ENCODE data around the gene TP73.
"Not testable (repeated sequence)": the region's sequence is repeated elsewhere in the genome, so short reads cannot be mapped to it uniquely, and the experiment has no call there.

Gene TP73

DNA sequence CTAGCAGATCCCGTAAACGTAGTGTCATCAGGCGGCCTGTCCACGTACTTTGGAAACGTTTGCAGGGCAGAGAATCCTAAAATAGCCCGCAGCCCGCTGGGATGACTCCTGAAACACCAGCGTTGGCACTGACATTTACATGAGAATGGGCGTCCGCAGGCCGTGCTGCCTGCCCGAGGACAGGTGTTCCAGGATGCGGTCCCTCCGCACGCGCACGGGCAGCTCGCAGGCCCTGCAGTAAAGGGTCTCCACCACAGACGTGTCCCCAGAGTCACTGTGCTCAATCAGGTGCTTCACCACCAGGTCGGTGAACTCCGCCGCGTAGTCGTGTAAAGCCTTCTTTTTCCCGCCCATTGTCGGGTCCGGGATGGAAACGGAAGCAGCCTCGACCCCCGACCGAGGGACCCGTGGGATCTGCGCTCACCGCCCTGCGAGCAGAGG lies 94.1 kb downstream of the TP73 start:
- no peak for FAIRE-seq

DNA sequence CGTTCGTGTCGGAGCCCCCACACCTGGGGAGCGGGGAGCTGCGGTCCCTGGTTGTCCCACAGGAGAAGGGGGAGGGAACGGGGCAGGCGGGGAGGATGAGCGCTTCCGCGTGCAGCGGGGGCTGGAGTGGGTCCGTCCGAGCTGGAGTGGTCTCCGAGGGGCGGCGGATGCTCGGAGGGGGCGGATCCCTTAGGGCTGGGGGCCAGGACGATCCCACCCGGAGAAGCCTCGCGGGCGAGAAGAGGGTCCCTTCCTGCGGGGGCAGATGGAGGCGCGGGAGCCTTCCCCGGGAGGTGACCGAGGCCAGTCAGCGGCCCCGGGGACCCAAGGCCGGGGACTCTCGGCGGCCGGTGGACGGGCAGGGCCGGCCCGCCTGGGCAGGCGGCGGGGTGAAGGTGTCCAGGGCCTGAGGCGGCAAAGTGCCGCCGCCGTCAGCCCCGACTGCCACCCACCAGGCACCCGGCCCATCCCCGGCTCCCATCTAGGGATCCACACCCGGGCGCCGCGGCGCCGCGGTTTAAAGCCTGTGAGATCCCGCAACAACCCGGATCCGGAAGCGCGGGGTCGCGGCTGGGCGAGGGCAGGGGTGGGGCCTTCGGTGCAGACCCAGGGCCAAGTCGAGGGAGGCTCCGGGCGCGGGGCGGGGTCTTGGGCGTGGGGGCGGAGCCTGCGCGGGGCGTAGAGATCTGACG lies 94.7 kb downstream of the TP73 start:
- no peak for FAIRE-seq

DNA sequence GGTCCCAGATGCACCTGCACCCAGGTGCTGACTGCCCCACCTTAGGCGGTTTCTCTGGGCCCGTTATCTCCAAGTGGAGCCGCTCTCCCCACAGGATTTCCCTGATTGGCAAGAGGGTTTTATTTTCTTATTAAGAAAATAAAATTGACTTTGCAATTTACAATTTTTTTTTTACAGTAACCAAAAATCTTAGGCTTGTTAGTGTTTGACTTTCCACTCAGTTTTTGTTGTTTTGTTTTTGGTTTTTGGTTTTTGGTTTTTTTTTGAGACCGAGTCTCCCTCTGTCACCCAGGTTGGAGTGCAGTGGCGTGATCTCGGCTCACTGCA lies 95.2 kb downstream of the TP73 start:
- no peak for FAIRE-seq

DNA sequence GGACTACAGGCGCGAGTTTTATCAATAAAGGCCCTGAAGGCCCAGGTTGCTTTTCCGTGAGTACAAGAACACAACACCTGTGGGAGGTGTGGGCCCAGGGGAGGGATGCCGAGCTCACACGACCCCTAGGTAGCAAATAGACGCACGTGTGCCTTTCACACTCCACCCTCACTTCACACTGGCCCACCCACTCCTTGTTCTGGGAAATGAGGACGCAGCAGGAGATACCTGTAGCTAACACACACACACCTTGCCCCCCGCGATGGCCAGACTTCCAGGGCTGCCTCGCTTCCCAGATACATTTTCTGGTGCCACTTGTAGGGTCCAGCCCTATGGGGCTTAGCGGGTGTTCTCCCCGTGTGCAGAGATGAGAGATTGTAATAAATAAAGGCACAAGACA lies 95.6 kb downstream of the TP73 start:
- FAIRE-seq = no peak

DNA sequence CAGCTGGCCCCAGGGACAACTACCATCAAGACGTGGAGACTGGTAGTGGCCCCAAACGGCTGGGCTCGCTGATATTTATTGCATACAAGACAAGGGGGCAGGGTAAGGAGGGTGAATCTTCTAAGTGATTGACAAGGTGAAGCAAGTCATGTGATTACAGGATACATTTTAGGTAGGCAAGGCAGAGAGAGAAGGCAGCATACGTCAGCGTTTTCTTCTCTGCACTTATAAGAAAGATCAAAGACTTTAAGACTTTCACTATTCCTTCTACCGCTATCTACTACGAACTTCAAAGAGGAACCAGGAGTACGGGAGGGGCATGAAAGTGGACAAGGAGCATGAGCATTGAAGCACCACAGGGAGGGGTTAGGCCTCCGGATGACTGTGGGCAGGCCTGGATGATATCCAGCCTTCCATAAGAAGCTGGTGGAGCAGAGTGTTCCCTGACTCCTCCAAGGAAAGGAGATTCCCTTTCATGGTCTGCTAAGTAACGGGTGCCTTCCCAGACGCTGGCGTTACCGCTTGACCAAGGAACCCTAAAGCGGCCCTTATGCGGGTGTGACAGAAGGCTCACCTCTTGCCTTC lies 96.1 kb downstream of the TP73 start:
- not testable (repeated sequence) for FAIRE-seq

DNA sequence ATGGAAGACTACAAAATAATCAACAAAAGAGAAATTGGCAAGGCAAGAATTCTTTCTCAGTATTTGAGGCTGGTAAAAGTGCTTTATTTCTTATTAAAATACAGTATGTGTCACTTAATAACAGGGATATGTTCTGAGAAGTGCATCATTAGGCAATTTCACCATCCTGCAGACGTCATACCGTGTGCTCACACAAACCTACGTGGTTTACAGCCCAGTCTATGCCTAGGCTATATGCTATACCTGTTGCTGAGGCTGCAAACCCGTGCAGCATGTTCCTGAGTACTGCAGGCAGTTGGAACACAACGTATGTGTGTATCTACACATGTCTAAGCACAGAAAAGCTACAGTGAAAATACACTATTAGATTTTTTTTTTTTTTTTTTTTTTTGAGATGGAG lies 97.2 kb downstream of the TP73 start:
- no peak for FAIRE-seq

DNA sequence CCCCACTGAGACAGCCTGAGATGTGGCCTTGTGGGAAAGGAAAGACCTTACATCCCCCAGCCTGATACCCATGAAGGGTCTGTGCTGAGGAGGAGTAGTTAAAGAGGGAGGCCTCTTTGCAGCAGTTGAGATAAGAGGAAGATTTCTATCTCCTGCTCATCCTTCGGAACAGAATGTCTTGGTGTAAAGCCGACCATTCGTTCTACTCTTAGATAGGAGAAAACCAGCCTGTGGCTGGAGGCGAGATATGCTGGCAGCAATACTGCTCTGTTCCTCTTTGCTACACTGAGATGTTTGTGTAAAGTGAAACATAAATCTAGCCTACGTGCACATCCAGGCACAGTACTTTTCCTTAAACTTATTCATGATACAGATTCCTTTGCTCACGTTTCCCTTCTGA lies 98.4 kb downstream of the TP73 start:
- FAIRE-seq = no peak

DNA sequence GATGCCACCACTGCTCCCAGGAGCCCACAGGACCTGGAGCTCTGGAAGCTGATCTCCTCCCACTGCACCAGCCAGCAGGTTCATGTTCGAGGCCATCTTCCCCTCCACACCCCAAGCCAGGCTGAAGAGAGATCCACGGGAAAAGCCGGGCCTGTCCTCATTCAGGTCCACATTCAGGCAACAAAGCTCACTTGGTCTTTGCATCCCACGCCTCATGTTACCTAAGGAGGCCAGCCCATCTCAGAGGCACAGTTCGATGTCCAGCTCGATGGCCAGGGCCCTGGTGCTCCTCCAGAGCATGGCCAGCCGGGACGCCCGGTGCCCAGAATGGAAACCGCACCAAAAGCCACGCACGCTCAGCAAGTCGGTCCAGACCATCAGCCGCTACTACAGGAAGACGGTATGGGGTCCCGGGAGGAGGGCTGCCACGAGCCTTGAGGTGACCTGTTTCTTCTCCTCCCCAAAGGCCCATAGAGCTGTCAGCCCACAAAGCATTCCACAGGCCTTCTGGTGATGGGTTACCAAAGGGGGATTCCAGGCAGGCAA lies 100.2 kb downstream of the TP73 start, which contains the start of gene CCDC27:
Gene CCDC27, plus strand, starts transcription at position 51 of the 546 bp plus-strand sequence. Its CDS starts 32 bp downstream, at position 83.
- FAIRE-seq = no peak

DNA sequence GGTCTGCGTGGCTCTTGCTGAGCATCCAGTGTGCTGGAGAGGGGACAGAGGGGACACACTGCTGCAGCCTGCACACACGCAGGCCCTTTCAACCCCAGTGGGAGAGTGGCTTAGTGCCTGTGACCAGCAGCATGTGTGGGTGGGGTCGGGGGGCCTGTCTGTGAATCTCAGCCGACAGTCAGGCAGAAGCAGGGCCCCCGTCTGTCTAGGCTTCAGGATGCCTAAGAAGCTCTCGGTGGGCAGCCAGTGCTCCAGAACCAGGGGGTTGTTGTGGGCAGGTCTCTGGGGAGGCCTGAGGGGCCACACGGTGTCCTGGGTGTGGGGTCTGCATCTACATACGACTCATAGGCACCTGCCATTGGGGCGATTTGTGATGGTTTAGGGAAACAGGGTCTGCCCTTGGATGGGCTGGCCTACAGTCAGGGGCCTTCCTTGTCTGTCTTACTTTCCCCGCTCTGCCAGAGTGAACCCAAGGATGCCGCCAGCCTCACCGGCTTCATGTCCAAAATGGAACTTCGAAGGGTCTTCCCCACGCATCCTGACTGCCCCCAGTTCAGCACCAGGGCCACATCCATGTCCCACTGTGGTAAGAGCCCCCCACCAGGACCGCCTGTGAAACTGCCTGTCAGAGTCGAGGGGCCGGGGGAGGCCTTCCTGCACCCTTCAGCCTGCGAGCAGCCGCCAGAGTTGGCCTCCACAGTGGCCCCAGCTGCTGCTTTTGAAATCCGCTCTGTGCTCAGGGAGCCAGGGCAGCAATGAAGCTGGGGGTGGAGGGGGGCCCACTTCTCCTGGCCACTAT lies 101.5 kb downstream of the TP73 start:
- no peak for FAIRE-seq

DNA sequence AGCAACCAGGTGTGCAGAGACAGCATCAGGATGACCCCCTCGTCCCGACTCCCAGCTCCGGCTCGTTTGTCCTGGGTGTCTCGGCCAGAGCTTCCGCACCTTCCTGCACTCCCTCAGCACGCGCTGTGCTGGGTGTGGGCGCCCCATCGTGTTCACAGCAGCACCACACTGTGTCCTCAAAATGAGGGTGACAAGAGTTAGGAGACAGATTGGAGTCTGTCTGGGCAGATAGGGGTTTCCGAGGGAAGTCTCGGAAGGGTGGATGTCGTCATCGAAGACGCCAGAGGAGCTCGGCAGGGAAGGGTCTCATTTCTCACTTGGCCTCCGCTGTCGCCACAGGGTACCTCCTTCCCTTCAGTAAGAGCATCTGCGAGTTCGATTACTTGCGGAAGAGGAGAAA lies 104.1 kb downstream of the TP73 start:
- no peak for FAIRE-seq

DNA sequence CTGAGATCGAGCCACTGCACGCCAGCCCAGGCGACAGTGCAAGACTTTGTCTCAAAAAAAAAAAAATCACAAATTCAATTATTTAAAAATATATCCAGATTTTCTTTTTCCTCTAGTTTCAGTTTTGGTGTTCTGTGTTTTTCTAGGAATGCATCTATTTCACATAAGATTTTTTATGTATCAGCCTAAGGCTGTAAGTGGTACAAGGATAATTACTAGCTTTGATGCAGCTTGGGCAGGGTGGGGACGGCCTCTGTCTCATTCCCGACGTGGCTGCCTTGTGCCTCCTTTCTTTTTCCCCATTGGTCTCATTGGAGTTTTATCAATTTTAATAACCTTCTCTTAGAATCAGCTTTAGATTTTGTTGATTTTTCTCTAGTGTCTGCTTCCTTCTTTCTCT lies 106.8 kb downstream of the TP73 start:
- FAIRE-seq = no peak

DNA sequence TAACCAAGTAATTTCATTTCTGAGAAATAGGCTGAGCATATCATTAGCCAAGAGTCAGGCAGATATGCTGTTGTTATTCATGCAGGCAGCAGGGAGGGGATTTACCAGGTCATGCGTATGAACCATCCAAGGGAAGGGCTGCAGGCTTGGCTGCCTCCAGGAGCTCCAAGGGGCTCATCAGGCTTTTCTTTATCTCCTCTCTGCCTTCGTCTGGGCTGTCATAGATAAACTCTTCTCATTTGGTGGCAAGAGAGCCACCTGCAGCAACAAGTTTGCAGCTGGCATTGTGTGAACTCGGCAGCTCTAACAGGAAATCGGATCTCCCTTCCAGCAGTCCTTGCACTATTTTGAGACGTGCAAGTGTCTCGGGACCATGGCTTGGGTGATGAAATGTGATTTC lies 107.5 kb downstream of the TP73 start:
- FAIRE-seq = no peak

DNA sequence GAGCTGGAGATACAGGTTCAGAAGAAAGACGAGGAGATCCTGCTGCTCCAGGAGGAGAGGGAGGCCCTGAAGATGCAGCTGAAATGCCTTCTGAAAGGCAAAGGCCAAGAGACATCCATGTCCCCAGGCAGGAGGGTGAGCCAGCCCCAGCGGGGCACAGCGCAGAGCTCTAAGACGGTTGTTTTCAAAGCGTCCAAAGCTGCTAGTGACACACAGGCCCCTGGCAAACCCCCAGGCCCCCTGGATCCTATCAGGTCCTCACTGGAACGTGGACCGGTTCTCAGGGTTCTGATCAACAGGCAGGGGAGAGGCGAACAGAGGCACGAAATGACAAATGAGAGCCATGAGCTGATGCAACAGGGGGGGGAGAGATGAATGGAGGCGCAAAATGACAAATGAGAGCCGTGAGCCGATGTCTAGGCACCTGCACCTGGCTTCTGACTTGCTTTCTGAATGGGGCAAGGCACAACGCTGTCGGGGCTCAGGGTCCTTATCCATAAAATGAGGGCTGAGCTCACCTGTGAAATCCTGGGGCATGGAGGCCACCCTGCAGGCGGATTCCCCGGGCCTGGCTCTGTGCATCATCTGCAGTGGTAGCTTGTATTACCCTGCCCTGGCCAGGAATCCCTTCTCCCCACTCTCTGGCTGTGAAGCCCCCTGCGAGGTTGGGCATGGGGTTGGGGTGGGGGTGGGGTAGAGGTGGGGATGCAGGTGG lies 109.1 kb downstream of the TP73 start:
- no peak for FAIRE-seq

DNA sequence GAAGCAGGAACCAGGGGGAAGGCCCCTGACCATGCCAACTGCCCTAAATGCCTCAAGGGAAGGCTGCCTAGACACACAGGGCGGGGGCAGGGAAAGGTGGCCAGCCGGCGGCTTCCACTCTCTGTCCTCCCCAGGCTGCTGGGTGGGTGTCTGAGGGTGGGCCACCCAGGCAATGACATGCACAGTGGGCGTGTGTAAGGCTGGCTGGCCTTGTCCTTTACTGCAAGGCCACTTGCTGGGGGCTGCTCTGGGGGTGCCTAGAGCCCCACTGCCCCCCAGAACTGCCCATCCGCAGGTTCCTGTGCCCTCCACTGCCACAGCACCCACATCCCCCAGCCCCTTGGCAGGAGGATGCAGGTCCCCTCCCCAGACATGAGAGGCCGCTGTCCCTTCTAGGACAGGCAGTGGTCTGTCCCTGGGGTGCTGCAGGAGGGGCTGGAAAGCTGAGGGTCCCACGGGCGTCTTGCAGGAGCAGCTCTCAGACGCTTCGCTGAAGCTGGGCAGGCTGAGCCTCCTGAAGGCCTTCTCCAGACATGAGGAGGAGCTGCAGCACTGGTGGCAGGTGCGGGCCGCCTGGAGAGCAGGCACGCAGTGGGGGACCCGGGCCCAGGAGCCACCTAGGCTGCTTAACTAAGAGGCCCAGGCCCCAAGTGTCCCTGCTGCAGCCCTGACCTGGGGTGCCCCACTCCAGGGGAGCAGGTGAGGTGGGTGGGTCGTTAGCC lies 110.0 kb downstream of the TP73 start:
- no peak for FAIRE-seq

DNA sequence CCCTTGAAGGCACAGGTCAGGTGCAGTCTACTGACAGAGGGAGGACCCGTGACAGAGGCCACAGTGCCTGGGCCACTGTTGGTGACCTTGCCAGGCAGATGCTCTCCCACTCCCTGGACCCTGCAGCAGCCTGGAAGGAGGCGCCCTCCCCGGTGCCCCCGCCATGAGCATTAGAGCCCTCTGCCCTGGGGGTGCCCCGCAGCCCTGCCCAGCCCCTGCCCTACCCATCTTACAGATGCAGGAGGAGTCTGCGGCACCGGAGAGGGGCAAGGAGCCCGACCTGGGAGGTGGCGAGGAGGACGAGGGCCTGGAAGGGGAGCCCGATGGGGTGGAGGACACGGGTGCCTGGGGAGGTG lies 110.5 kb downstream of the TP73 start:
- no peak for FAIRE-seq

DNA sequence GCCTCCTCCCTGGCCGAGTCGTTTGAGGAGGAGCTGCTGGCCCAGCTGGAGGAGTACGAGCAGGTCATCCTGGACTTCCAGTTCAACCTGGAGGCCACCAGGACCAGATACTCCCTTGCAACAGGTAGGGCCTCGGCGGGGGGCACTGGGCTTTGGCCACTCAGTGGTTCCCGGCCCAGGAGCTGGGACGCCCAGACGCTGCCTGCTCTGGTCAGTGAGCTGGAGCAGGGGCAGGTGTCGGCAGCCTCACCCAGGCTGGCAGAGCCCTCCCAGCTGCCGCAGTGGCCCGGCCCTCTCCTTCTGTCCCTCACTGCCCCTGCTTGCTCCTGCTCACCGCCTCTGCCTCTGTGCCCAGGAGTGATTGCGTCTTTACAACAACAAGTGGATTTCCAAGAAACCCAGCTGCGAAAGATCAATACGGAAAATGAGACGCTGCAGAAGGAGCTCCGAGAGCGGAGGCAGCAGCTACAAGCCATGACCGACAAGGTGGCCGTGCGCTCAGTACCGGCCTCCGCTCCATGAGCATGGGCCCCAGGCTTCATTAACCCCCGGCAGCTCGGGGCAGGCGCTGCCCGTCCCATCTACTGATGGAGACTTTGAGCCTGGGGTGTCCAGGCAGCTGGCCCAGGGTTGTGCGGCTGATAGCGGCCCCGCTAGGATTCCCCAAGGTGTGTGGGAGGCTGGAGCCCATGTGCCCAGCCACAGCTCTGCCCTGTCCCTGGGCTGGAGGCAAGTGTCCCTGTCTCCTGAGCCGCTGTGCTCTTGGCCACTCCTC lies 111.2 kb downstream of the TP73 start:
- no peak for FAIRE-seq

DNA sequence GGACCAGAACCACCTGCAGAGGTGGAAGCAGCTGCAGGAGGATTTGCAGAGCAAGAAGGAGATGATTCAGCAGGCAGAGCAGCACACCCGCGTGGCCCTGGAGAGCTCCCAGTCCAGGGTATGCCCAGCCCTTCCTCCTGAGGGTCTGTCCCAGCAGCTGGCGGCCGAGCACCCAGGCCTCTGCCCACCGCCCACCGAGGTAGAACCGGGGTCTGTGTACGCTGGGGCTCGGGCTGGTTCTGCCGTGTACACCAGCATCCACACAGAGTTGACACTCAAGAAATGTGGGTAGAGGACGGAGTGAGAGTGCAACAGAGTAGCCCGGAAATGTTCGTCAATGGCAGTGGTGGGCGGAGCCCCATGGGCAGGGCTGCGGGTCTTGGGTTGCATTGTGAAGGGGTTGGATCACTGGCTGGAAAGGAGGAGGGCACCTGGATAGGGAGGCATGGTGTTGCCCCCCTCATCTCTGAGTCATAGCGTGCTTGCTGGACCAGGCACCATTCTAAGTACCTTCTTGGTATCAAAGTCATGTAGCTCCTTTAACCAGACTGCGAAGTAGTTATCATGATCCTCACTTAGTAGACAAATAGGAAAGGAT lies 115.1 kb downstream of the TP73 start:
- no peak for FAIRE-seq

DNA sequence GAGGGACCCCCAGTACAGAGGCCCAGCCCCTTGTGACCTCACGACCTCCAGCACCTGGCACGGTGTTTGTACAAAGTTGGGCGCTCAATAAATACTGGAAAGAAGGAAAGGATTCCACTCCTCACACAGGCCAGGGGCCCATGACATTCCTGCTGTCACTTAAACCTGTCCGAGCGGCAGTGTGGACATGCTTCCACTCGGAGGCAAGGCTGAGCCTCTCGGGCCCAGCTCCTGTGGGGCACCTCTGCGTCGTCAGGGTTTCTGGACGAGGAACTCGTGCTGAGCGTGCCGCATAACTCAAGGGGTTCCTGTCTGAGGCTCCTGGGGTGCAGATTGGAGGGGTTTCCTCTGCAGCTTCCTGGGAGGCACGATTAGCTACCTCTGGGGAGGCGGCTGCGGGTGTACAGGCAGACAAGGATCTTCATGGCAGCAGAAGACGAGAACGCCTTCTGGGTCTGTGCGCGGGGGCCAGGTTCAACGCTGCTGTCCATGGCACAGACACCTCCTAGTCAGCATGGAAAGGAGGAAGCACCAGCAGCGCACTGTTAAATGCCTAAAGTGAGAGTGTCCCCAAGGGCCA lies 116.6 kb downstream of the TP73 start:
- FAIRE-seq = no peak

DNA sequence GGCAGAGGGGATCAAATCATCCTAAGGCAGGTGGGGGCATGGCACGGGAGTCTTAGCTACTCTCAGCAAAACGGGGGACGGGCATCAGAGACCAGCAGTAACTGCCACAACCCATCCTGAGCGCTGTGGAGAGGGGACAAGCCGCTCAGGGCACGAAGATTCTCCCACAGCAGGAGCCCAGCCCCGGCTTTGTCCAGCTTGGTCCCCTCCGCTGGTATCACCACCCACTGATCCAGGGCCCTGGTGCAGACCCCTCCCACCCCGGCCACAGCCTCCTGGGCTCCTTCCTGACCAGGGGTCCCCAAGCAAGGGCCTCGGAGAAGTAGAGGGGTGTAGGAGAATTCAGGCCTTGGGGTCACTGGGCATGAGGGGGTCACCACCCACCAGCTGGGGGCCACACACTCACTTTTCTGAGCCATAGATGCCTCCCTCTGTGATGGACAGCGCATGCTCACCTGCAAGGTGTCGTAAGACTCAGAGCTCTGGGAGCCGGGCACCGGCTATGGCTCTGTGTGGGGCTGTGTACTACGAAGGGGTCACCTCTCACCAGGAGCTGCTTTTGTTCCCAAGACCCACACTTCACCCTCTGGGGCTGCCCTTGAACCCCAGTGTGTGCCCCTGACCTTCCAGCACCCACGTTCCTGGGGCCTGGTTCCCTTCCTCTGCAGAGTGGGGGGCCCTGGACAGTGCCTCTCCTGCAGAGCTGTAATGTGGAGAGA lies 117.9 kb downstream of the TP73 start:
- FAIRE-seq = no peak
